ENCODE data around the gene RND3. TPM values are rescaled to one million over a fixed set of nuclear protein-coding genes. Genes with fewer than 3 reads are reported as not detected.

RND3 gene
- total and polyA plus RNA-seq, 2 of the 13 experiments (the other 11 are each of a cell fraction or from before 2014, with no cell fraction given) = 0.13 to 0.42 TPM

DNA sequence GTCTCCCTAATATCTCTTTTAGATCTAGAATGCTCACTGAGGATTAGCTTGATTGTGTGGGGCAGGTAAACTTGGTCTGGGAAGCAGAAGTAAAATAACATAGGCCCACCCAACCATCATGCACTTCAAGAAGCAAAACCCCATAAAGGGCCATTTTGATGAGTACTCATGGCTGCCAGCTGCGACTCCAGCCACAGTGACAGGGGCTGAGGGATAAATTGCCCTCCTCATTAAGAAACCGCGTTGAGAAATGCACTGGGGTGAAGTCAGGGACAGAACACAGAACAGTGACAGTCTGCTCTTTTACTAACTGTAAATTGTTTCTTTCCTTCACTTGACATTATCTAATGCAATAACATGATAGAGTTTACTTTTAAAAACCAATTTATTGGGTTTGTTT lies 60.2 kb downstream of the RND3 start (continued):
- TF ChIP-seq, protein P1, sequence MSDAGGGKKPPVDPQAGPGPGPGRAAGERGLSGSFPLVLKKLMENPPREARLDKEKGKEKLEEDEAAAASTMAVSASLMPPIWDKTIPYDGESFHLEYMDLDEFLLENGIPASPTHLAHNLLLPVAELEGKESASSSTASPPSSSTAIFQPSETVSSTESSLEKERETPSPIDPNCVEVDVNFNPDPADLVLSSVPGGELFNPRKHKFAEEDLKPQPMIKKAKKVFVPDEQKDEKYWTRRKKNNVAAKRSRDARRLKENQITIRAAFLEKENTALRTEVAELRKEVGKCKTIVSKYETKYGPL (CRISPR knock-in tag; IDR thresholded peaks at IDR 0.05) = no peak
- TF ChIP-seq ZNF160 (CRISPR knock-in tag; IDR thresholded peaks at IDR 0.05) (no peak), MTA1 (CRISPR knock-in tag; IDR thresholded peaks at IDR 0.05; ENCODE audit: borderline replicate concordance) (no peak), ZNF792 (CRISPR knock-in tag; IDR thresholded peaks at IDR 0.05) (no peak)

DNA sequence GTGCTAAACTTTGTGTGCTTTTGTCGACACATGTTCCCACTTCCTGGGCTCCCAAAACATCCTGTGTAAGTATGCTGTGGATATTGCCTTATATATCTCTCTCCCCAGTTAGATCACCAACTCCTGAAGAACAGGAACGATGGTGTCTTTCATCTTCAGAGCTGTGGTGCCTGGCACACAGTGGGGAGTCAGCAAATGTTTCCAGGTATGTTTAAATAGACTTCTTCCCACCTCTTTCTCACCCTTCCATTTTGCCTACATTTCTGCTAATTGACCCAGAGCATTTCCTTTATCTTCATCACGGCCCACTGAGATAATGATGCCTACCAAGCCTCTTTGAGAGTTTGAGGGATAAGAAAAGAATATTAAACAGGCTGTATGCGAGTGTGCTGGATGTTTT lies 60.7 kb downstream of the RND3 start:
- Histone ChIP-seq H3K27me3 (ENCODE audit: control insufficient read depth in 1 of 2, insufficient read depth in 2 of 2, low read length in 2 of 2) (no peaks in the 10 kb centered on the region), H3K36me3 (replicated peaks in 1 of 2; ENCODE audit: control insufficient read depth in 1 of 2, insufficient read depth in 2 of 2, low read length in 2 of 2) (no peaks in the 10 kb centered on the region), H3K27ac (ENCODE audit: extremely low read length, insufficient read depth, low read length) (no peak overlapping the region), H3K4me1 (ENCODE audit: insufficient read depth, low read length) (no peaks in the 10 kb centered on the region), H3K79me2 (ENCODE audit: insufficient read depth, low read length) (no peaks in the 10 kb centered on the region), H3K4me3 (replicated peaks in 1 of 3; ENCODE audit: insufficient read depth in 1 of 3, low read depth in 2 of 3, low read length in 3 of 3) (no peak overlapping the region), H3K9ac (ENCODE audit: insufficient read depth, low read depth, low read length) (no peak overlapping the region), H3K4me2 (ENCODE audit: low read depth, low read length) (no peak overlapping the region), H4K20me1 (ENCODE audit: insufficient read depth, low read length) (no peaks in the 10 kb centered on the region), H3K9me3 (ENCODE audit: low read length) (no peaks in the 10 kb centered on the region), H2AFZ (ENCODE audit: low read length) (no peak overlapping the region)
- no peak for DNase-seq (ENCODE audit: low spot score)
- intact Hi-C loops (cut with micrococcal nuclease; ENCODE audit: unreplicated experiment) (no loop called here), in situ Hi-C loops (cut with HindIII; ENCODE audit: extremely low pct_ligation_motif_present, low pct_unique_long_range_greater_than_20kb) (no loop called here)
- CTCF ChIA-PET (ENCODE audit: low intra/inter-chr PET ratio, low total read pairs) = no interaction called here
- no peak for FAIRE-seq
- TF ChIP-seq ATF1 (CRISPR knock-in tag; IDR thresholded peaks at IDR 0.05) = no peak
- no peak for TF ChIP-seq ZNF350 (CRISPR knock-in tag; IDR thresholded peaks at IDR 0.05; ENCODE audit: borderline replicate concordance, low read depth)
- no peak for TF ChIP-seq ZSCAN20 (CRISPR knock-in tag; IDR thresholded peaks at IDR 0.05; ENCODE audit: borderline replicate concordance)
- TF ChIP-seq JUND (CRISPR knock-in tag; IDR thresholded peaks at IDR 0.05) = no peak
- TF ChIP-seq ZNF644 (CRISPR knock-in tag; IDR thresholded peaks at IDR 0.05; ENCODE audit: low read depth) = no peak
- TF ChIP-seq, protein P2, sequence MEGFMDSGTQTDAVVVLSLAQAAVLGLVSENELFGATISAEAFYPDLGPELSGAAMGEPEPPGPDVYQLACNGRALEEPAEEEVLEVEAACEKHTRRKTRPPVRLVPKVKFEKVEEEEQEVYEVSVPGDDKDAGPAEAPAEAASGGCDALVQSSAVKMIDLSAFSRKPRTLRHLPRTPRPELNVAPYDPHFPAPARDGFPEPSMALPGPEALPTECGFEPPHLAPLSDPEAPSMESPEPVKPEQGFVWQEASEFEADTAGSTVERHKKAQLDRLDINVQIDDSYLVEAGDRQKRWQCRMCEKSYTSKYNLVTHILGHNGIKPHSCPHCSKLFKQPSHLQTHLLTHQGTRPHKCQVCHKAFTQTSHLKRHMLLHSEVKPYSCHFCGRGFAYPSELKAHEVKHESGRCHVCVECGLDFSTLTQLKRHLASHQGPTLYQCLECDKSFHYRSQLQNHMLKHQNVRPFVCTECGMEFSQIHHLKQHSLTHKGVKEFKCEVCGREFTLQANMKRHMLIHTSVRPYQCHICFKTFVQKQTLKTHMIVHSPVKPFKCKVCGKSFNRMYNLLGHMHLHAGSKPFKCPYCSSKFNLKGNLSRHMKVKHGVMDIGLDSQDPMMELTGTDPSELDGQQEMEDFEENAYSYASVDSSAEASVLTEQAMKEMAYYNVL (CRISPR knock-in tag; IDR thresholded peaks at IDR 0.05; ENCODE audit: borderline replicate concordance) = no peak
- no peak for TF ChIP-seq ZNF652 (CRISPR knock-in tag; IDR thresholded peaks at IDR 0.05; ENCODE audit: borderline replicate concordance, low read depth)
- POLR2A ChIA-PET = no interaction called here
- 0% methylated on average over 4 of the region's 4 CpGs for WGBS (ENCODE audit: low lambda C conversion rate)
- no peak for ATAC-seq
- BruUV-seq (replicated peaks) = no TSS peak

All from HepG2 (cell line).